Epithelial cell of proximal tubule (primary cell): ENCODE data around the gene SUPT16H. TPM values are rescaled to one million over a fixed set of nuclear protein-coding genes. Genes with fewer than 3 reads are reported as not detected.

Experiments used
- DNase-seq: peaks from one replicate; pipeline ENCODE4 v3.0.0-alpha.2; 2011; ENCODE audit warnings: low read depth
- H3K4me3 ChIP-seq: 2 replicates; pipeline ENCODE4 v1.5.1; 2011; ENCODE audit warnings: low read depth, mild to moderate bottlenecking, low read length
- total RNA-seq: library from RNA; depleted of rRNA; stranded (reverse); fragments of >200 nt; gene quantifications from 2 replicates; pipeline ENCODE4 v1.2.3, GENCODE V29; 2015
- TF ChIP-seq, protein P1 (sequence below): conservative IDR thresholded peaks from 2 replicates; pipeline ENCODE4 v1.5.1; 2012; ENCODE audit warnings: low read depth, mild to moderate bottlenecking, low read length

Gene SUPT16H
- total RNA-seq, result 74.7 and 107 TPM in 2 replicates

DNA sequence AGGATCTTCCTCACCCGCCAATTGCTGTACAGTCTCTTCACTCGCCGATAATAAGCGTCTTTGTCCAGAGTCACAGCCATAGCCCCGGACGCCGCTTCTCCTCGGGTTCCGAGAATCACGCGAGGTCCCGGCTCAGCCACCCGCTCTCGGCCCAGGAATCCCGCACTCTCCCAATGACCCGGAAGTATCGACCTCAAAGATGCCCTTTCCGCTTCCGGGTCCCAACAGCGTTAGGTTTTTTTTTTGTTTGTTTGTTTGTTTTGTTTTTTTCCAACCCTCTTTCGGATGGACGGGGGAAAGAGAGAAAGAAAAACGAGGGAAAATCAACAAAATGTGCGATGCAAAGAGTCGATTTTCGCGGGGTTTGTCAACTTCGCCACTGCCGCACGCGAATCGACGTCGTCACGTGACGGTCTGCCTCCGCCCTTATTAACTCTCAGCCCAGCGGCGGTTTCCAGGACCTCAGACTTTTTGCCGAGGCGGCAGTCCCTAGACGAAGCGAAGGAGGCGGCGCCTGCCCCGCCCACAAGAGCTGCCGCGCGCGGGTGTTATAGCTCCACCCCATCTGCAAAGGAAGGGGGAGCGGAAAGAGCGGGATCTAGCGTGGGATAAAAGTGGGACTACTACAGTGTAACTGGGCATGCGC lies at the start of gene SUPT16H:
Gene SUPT16H, minus strand, starts transcription at position 172 of the 646 bp plus-strand sequence. Its CDS starts 92 bp downstream, at position 80.
- peak; percentile 50 for DNase-seq
- peak within 1 kb of the TSS; percentile 71 for H3K4me3 ChIP-seq
- TF ChIP-seq, protein P1, sequence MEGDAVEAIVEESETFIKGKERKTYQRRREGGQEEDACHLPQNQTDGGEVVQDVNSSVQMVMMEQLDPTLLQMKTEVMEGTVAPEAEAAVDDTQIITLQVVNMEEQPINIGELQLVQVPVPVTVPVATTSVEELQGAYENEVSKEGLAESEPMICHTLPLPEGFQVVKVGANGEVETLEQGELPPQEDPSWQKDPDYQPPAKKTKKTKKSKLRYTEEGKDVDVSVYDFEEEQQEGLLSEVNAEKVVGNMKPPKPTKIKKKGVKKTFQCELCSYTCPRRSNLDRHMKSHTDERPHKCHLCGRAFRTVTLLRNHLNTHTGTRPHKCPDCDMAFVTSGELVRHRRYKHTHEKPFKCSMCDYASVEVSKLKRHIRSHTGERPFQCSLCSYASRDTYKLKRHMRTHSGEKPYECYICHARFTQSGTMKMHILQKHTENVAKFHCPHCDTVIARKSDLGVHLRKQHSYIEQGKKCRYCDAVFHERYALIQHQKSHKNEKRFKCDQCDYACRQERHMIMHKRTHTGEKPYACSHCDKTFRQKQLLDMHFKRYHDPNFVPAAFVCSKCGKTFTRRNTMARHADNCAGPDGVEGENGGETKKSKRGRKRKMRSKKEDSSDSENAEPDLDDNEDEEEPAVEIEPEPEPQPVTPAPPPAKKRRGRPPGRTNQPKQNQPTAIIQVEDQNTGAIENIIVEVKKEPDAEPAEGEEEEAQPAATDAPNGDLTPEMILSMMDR, result no peak

DNA sequence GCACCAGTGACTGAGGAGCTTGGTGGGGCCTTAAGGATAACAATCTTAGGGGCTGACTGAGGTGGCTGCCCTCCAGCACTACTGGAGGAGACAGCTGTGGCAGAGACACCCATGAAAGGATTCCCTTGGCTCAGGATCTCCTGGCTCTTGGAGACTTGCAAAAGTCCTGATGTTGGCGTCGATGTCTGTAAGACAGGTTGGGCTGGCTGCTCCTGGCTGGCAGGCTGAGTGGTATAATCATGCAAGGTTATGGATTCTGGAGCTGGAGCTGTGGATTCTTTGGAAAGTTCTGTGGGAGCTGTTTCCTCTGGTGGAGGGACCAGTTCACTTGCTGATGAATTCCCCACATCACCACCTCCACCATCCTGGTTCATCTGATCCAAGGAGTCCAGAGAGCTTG lies 47.3 kb upstream of the SUPT16H start:
- DNase-seq, result no peak
- no peak overlapping the region for H3K4me3 ChIP-seq
- TF ChIP-seq, protein P1, result no peak

DNA sequence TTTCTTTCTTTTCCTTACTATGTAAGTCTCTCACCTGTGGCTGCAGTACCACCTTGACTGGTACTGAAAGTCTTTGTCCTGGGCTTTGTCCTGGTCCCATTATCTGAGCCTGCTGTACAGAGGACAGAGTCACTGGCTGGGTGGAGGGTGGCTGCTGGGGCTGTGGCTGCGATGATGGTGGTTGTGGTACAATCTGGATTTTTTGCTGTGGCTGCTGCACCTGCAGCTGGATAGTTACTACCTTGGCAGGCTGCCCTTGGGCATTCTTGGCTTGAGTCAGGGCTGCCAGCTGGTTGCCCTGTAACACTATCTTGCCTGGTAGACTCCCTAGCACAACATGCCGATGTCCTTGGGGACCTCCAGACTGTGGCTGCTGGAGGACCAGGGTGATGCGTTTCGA lies 45.1 kb upstream of the SUPT16H start:
- DNase-seq, result no peak
- TF ChIP-seq, protein P1, result no peak
- no peak overlapping the region for H3K4me3 ChIP-seq

DNA sequence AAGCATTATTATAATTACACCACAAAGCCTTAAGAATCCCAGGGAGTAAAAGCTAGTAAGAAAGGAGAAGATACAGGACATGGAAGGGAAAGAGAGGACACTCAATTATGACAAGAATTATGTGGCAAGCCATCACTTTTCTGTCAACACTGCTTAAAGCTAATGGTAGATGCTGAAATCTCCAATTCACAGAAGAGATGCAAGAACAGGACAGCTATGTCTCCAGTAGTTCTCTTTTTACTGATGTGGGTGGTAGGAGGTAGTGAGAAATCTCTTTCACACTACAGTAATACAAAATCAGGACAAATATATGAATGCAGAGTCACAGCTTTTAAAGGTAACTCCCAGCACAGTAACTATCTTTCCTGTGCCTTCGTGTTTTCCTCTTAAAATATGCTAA lies 42.9 kb upstream of the SUPT16H start:
- TF ChIP-seq, protein P1, result no peak
- no peak overlapping the region for H3K4me3 ChIP-seq

DNA sequence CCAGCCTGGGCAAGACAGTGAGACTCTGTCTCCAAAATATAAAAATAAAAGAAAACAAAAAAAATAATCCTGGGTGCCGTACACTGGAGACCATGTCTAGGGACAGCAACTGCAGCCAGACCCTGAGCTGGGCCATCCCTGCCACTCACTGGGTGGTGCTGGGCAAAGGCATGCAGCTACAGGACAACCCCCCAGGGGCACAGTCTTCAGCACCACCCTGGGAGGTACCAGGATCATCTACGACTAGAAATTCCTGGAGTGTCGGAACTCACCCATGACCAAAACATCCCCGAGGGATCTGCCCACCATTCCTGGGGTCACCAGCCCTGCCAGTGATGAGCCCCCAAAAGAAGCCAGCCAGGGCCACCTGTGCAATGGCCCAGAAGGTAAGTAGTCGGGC lies 35.7 kb upstream of the SUPT16H start:
- TF ChIP-seq, protein P1, result no peak
- no peak for DNase-seq
- H3K4me3 ChIP-seq, result no peak overlapping the region

More for the DNA sequence above, 42.9 kb upstream of the SUPT16H start:
- no peak for DNase-seq

GRCh38 chr14:21415329-21415728 lies 31.5 kb upstream of the SUPT16H start:
- no peak for DNase-seq
- TF ChIP-seq, protein P1, result no peak
- no peak overlapping the region for H3K4me3 ChIP-seq

DNA sequence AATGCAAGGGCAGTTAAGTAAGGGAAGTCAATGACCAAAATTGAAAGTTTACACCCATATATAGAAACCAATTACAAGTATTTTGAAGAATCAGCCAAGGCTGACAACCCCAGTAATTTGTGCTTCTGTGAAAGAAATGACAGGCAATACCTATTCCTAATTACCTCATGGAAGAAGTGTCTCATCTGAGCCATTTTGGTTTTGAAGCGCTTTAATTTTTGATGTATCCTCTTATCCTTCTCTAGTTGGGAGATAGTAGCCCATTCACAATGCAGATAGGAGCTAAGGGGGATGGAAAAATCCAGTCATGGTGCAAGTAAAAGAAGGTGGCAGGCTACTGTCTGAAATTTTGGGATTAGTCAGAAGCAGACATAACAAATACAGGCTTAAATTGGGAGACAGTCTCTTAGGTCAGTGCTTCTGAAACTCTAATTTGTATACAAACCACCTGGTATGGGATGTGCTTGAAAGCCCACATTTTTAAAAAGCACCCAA lies 30.4 kb upstream of the SUPT16H start:
- TF ChIP-seq, protein P1, result no peak
- H3K4me3 ChIP-seq, result no peak overlapping the region
- no peak for DNase-seq
